Measurements from ENCODE around the gene NSMCE3. TPM values are rescaled to one million over a fixed set of nuclear protein-coding genes. Genes with fewer than 3 reads are reported as not detected.
A peak's percentile ranks its signal among the peaks of the same experiment; 100 is the strongest.

The NSMCE3 gene
- 6.1 and 8.2 TPM in 2 replicates for total RNA-seq (ENCODE audit: low replicate concordance)
- long read RNA-seq, full-length matches to known transcripts = 2 of 2 reads
- long read RNA-seq, partial matches to known transcripts = 0 of 2 reads
- long read RNA-seq, other reads (novel, unspliced or antisense) = 0 of 2 reads

- H3K4me3 Mint-ChIP-seq = peak within 1 kb of the TSS; percentile 99
- H3K27me3 Mint-ChIP-seq = peaks cover 3% of the 10 kb centered on the region
- peak; percentile 91 for DNase-seq (ENCODE audit: extremely low spot score, unreplicated experiment)
- TF ChIP-seq, protein P1, sequence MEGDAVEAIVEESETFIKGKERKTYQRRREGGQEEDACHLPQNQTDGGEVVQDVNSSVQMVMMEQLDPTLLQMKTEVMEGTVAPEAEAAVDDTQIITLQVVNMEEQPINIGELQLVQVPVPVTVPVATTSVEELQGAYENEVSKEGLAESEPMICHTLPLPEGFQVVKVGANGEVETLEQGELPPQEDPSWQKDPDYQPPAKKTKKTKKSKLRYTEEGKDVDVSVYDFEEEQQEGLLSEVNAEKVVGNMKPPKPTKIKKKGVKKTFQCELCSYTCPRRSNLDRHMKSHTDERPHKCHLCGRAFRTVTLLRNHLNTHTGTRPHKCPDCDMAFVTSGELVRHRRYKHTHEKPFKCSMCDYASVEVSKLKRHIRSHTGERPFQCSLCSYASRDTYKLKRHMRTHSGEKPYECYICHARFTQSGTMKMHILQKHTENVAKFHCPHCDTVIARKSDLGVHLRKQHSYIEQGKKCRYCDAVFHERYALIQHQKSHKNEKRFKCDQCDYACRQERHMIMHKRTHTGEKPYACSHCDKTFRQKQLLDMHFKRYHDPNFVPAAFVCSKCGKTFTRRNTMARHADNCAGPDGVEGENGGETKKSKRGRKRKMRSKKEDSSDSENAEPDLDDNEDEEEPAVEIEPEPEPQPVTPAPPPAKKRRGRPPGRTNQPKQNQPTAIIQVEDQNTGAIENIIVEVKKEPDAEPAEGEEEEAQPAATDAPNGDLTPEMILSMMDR (conservative IDR thresholded peaks at IDR 0.05) = peak; percentile 15
- H3K9me3 Mint-ChIP-seq = no peaks in the 10 kb centered on the region
- peak within 1 kb of the TSS; percentile 90 for H3K27ac Mint-ChIP-seq
- H3K4me1 Mint-ChIP-seq (ENCODE audit: unreplicated experiment) = peaks cover 23% of the 10 kb centered on the region
- H3K36me3 Mint-ChIP-seq = no peaks in the 10 kb centered on the region
Measured at GRCh38 chr15:29269485-29270168, at the start of gene NSMCE3. NSMCE3 (minus strand) TSS chr15:29269822; CDS start chr15:29269705, 117 bp downstream.

GRCh38 chr15:29316422-29316821 is 46.8 kb upstream of the NSMCE3 start:
- H3K27me3 Mint-ChIP-seq = no peaks in the 10 kb centered on the region
- no peak overlapping the region for H3K27ac Mint-ChIP-seq
- TF ChIP-seq, protein P1 (conservative IDR thresholded peaks at IDR 0.05) = no peak
- H3K9me3 Mint-ChIP-seq = no peaks in the 10 kb centered on the region
- no peaks in the 10 kb centered on the region for H3K36me3 Mint-ChIP-seq
- no peak overlapping the region for H3K4me3 Mint-ChIP-seq
- no peak for DNase-seq (ENCODE audit: extremely low spot score, unreplicated experiment)
- no peaks in the 10 kb centered on the region for H3K4me1 Mint-ChIP-seq (ENCODE audit: unreplicated experiment)

GRCh38 chr15:29312387-29312786 is 42.8 kb upstream of the NSMCE3 start:
- Mint-ChIP-seq H3K27me3 (peaks cover 2% of the 10 kb centered on the region), H3K4me3 (no peak overlapping the region), H3K4me1 (ENCODE audit: unreplicated experiment) (no peaks in the 10 kb centered on the region), H3K9me3 (no peaks in the 10 kb centered on the region), H3K27ac (no peak overlapping the region), H3K36me3 (no peaks in the 10 kb centered on the region)
- DNase-seq (ENCODE audit: extremely low spot score, unreplicated experiment) = no peak
- TF ChIP-seq, protein P1 (conservative IDR thresholded peaks at IDR 0.05) = no peak

DNA sequence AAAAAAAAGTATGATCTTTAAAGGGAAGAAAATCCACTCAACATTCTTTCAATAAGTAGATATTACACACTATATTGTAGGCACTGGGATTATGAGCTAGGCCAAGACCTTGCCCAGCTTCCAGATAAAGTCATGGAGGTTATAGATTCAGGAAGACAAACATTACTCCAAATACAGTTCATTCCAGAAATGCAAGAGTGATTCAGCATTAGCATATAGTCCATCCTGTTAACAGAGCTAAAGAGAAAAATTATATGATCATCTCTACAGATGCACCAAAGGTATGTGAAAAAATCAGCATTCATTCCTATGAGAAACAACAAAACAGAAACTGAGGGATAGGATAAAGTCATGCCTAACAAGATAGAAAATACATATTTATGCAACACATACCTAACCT is 42.1 kb upstream of the NSMCE3 start:
- DNase-seq (ENCODE audit: extremely low spot score, unreplicated experiment) = no peak
- no peaks in the 10 kb centered on the region for H3K36me3 Mint-ChIP-seq
- H3K4me3 Mint-ChIP-seq = no peak overlapping the region
- H3K27ac Mint-ChIP-seq = no peak overlapping the region
- no peaks in the 10 kb centered on the region for H3K4me1 Mint-ChIP-seq (ENCODE audit: unreplicated experiment)
- TF ChIP-seq, protein P1 (conservative IDR thresholded peaks at IDR 0.05) = no peak
- H3K27me3 Mint-ChIP-seq = peaks cover 2% of the 10 kb centered on the region
- H3K9me3 Mint-ChIP-seq = no peaks in the 10 kb centered on the region

DNA sequence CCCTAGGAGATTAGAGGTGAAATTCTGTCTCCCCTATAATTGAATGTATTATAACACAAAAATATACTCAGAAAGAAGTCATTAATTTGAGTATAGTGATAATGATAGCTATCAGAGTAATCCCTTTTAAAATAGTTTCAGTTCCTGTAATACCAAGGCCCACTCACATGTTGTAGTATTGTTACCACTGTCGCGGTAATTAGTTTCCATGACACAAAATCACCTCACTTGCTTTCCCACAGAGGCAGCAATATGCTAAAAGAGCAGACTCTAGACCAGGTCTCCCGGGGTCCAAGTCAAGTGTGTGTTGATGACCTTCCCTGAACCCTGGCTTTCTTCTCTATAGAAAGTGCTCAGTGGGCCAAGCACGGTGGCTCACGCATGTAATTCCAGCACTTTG is 39.5 kb upstream of the NSMCE3 start:
- no peak for DNase-seq (ENCODE audit: extremely low spot score, unreplicated experiment)

More for the DNA sequence above, 39.5 kb upstream of the NSMCE3 start:
- no peaks in the 10 kb centered on the region for H3K9me3 Mint-ChIP-seq
- no peaks in the 10 kb centered on the region for H3K4me1 Mint-ChIP-seq (ENCODE audit: unreplicated experiment)
- TF ChIP-seq, protein P1 (conservative IDR thresholded peaks at IDR 0.05) = no peak
- no peaks in the 10 kb centered on the region for H3K36me3 Mint-ChIP-seq
- H3K4me3 Mint-ChIP-seq = no peak overlapping the region
- no peak overlapping the region for H3K27ac Mint-ChIP-seq
- peaks cover 17% of the 10 kb centered on the region for H3K27me3 Mint-ChIP-seq
